A549 (cell line): ENCODE results near the gene CXCL17. TPM values are rescaled to one million over a fixed set of nuclear protein-coding genes. Genes with fewer than 3 reads are reported as not detected.

Experiments
- ATAC-seq, 2 experiments: fragments of 200-7000 bp in 1 of 2; fragments of >200 bp in 1 of 2; cut with Nextera tagmentation in 1 of 2; cut with Tn5 transposase in 1 of 2; 3 replicates each; pipeline versions ENCODE4 v1.8.0 to v1.9.1; 2018 to 2020; ENCODE audit warnings: mild to moderate bottlenecking in 1 of 2, moderate library complexity in 1 of 2
- CTCF ChIA-PET: fragments of 300-600 bp; sonication (Branson Sonifier 250); formaldehyde crosslinking; extraction: SDS; loops from one replicate; lab custom pipeline; 2021; ENCODE audit warnings: antibody characterized with exemption, inconsistent platforms; lab: Yijun Ruan, JAX
- POLR2A ChIA-PET: fragments of 350-600 bp; formaldehyde crosslinking; extraction: SDS; loops from one replicate; lab custom pipeline; 2021; ENCODE audit warnings: antibody characterized with exemption, inconsistent platforms; lab: Yijun Ruan, JAX
- DNase-seq, 2 experiments: peaks; one replicate each; pipeline versions ENCODE4 v3.0.0 to v3.0.0-alpha.2; 2011 to 2016; ENCODE audit warnings: low read depth in 1 of 2, low spot score in 1 of 2
- FAIRE-seq: peaks from 2 replicates; lab custom pipeline; 2011; peaks lifted over from hg19 to GRCh38; lab: Jason Lieb, UNC
- H3K27ac ChIP-seq, 2 experiments: fragments of >200 bp; sonication (Bioruptor Twin); formaldehyde crosslinking; 3 replicates each; pipeline ENCODE4 v1.5.1; 2016 to 2017
- H3K4me1 ChIP-seq: fragments of >200 bp; sonication (Bioruptor Twin); formaldehyde crosslinking; 3 replicates; pipeline ENCODE4 v1.6.1; 2016
- H3K4me2 ChIP-seq: fragments of >200 bp; sonication (Bioruptor Twin); formaldehyde crosslinking; 3 replicates; pipeline ENCODE4 v1.6.1; 2016
- H3K4me3 ChIP-seq: fragments of >200 bp; sonication (Bioruptor Twin); formaldehyde crosslinking; 3 replicates; pipeline ENCODE4 v1.5.1; 2016
- H3K9me3 ChIP-seq: fragments of >200 bp; sonication (Bioruptor Twin); formaldehyde crosslinking; 3 replicates; pipeline ENCODE4 v1.6.1; 2016
- ATOH8 ChIP-seq: fragments of 250-450 bp; sonication (Bioruptor Pico); IDR thresholded peaks from 2 replicates; pipeline ENCODE4 v1.5.0; 2020; ENCODE audit warnings: low read depth, mild to moderate bottlenecking, moderate library complexity
- BHLHE40 ChIP-seq: IDR thresholded peaks from 2 replicates; pipeline ENCODE4 v1.6.1; 2012; ENCODE audit warnings: low read depth, low read length, inconsistent platforms
- CEBPB ChIP-seq, 2 experiments: fragments of >200 bp in 1 of 2; sonication (Bioruptor Twin) in 1 of 2; formaldehyde crosslinking in 1 of 2; IDR thresholded peaks; 2 replicates each; pipeline ENCODE4 v1.6.1; 2012 to 2016
- CHD2 ChIP-seq: fragments of 150-350 bp; IDR thresholded peaks from 2 replicates; pipeline ENCODE4 v1.6.1; 2014; ENCODE audit warnings: low read length; ENCODE audit not compliant: partially characterized antibody
- CHD4 ChIP-seq: fragments of 200-600 bp; sonication (generic); IDR thresholded peaks from 2 replicates; pipeline ENCODE4 v1.6.1; 2016; ENCODE audit warnings: antibody characterized with exemption, mild to moderate bottlenecking, borderline replicate concordance
- E2F6 ChIP-seq: IDR thresholded peaks from 2 replicates; pipeline ENCODE4 v1.6.1; 2012; ENCODE audit warnings: low read depth, borderline replicate concordance
- EHMT2 ChIP-seq: fragments of 200-600 bp; sonication (generic); IDR thresholded peaks from 2 replicates; pipeline ENCODE4 v1.6.1; 2016; ENCODE audit warnings: antibody characterized with exemption, low read depth, mild to moderate bottlenecking, moderate library complexity
- EP300 ChIP-seq, 2 experiments: fragments of >200 bp; sonication (Bioruptor Twin); formaldehyde crosslinking; IDR thresholded peaks; 2 replicates in 1 of 2; 3 replicates in 1 of 2; pipeline ENCODE4 v1.6.1; 2016 to 2017
- ESRRA ChIP-seq: fragments of 150-350 bp; IDR thresholded peaks from 2 replicates; pipeline ENCODE4 v1.6.1; 2014; ENCODE audit warnings: mild to moderate bottlenecking, low read length, borderline replicate concordance
- FOSL2 ChIP-seq, 2 experiments: fragments of 450-650 bp in 1 of 2; fragments of >200 bp in 1 of 2; sonication (Bioruptor Twin) in 1 of 2; formaldehyde crosslinking; IDR thresholded peaks; 2 replicates each; pipeline versions ENCODE4 v1.5.0 to v1.6.1; 2016 to 2020; ENCODE audit warnings: mild to moderate bottlenecking in 1 of 2, moderate library complexity in 1 of 2
- HOXB5 ChIP-seq: fragments of 250-450 bp; sonication (Bioruptor Pico); IDR thresholded peaks from 2 replicates; pipeline ENCODE4 v1.5.0; 2020; ENCODE audit warnings: mild to moderate bottlenecking, moderate library complexity
- JUN ChIP-seq, 2 experiments: fragments of >200 bp; sonication (Bioruptor Twin); formaldehyde crosslinking; IDR thresholded peaks; 2 replicates in 1 of 2; 3 replicates in 1 of 2; pipeline ENCODE4 v1.6.1; 2016 to 2017
- KDM1A ChIP-seq: fragments of 200-600 bp; sonication (generic); IDR thresholded peaks from 2 replicates; pipeline ENCODE4 v1.6.1; 2016; ENCODE audit warnings: low read depth, mild to moderate bottlenecking
- MAX ChIP-seq: IDR thresholded peaks from 2 replicates; pipeline ENCODE4 v1.6.1; 2012
- NFE2L2 ChIP-seq: fragments of 150-350 bp; conservative IDR thresholded peaks from 2 replicates; pipeline ENCODE4 v1.6.1; 2014; ENCODE audit warnings: low read length
- NR3C1 ChIP-seq: fragments of >200 bp; sonication (Bioruptor Twin); formaldehyde crosslinking; IDR thresholded peaks from 3 replicates; pipeline ENCODE4 v1.6.1; 2017
- PBX3 ChIP-seq: IDR thresholded peaks from 2 replicates; pipeline ENCODE4 v1.6.1; 2012
- PHF8 ChIP-seq: fragments of 200-600 bp; sonication (generic); IDR thresholded peaks from 2 replicates; pipeline ENCODE4 v1.6.1; 2016; ENCODE audit warnings: low read depth, mild to moderate bottlenecking, antibody characterized with exemption, moderate library complexity, borderline replicate concordance
- POLR2A ChIP-seq: IDR thresholded peaks from 2 replicates; pipeline ENCODE4 v1.6.1; 2012; ENCODE audit warnings: mild to moderate bottlenecking, low read length
- POLR2AphosphoS2 ChIP-seq: conservative IDR thresholded peaks from 2 replicates; pipeline ENCODE4 v1.6.1; 2012; ENCODE audit warnings: low read length, improper control_type of control experiment, inconsistent platforms
- RNF2 ChIP-seq: fragments of 200-600 bp; sonication (generic); IDR thresholded peaks from 2 replicates; pipeline ENCODE4 v1.6.1; 2016; ENCODE audit warnings: low read depth, mild to moderate bottlenecking, antibody characterized with exemption, moderate library complexity, borderline replicate concordance
- SREBF2 ChIP-seq: fragments of 450-650 bp; IDR thresholded peaks from 2 replicates; pipeline ENCODE4 v1.6.1; 2014; ENCODE audit warnings: mild to moderate bottlenecking, moderate library complexity
- TFCP2L1 ChIP-seq: fragments of 250-450 bp; sonication (Bioruptor Pico); IDR thresholded peaks from 2 replicates; pipeline ENCODE4 v1.5.0; 2021; ENCODE audit warnings: mild to moderate bottlenecking
- TP53 ChIP-seq: fragments of 250-450 bp; sonication (Bioruptor Pico); IDR thresholded peaks from 2 replicates; pipeline ENCODE4 v1.5.0; 2021; ENCODE audit warnings: mild to moderate bottlenecking, moderate library complexity
- USF2 ChIP-seq: fragments of 450-650 bp; IDR thresholded peaks from 2 replicates; pipeline ENCODE4 v1.6.1; 2014; ENCODE audit warnings: antibody characterized with exemption
- ZC3H11A ChIP-seq: fragments of 450-650 bp; IDR thresholded peaks from 2 replicates; pipeline ENCODE4 v1.6.1; 2014; ENCODE audit warnings: antibody characterized with exemption, mild to moderate bottlenecking
- ZFP36 ChIP-seq: fragments of 450-650 bp; IDR thresholded peaks from 2 replicates; pipeline ENCODE4 v1.6.1; 2014; ENCODE audit warnings: borderline replicate concordance; ENCODE audit not compliant: partially characterized antibody
- WGBS: methylation state at CpG from one replicate; pipeline ENCODE4 v1.1.6; 2017; ENCODE audit errors: missing lambda C conversion rate; 5-methylcytosine and 5-hydroxymethylcytosine counted together
- polyA plus RNA-seq, 4 experiments: library from polyadenylated mRNA; depleted of rRNA in 3 of 4; stranded (reverse); fragments of >200 nt; fragmentation: RNase III in 1 of 4; extraction: RNeasy Plus Mini Kit Qiagen cat#74134 plus additional on column Dnase treatment in 1 of 4; gene quantifications; 2 replicates in 3 of 4; 3 replicates in 1 of 4; pipeline ENCODE4 v1.2.3, GENCODE V29; 2011 to 2017

Gene CXCL17
- polyA plus RNA-seq, 2 of the 4 experiments (the other 2 are of a cell fraction), result 0.14 TPM; not detected in 1

- peak overlapping the region; percentile 97 for H3K4me2 ChIP-seq
- ATAC-seq, result 0 out of 6 replicates have a peak, but pooled peaks of 1 of the 2 experiments have one; percentile 0
- peak; percentile 23 for FAIRE-seq
- 30% methylated on average over 25 of the region's 25 CpGs for WGBS
- TF ChIP-seq PHF8 (peak; percentile 43; the same call in 1 of the 2 replicates), NFE2L2 (no peak), POLR2AphosphoS2 (no peak), USF2 (peak; percentile 7; the same call in 1 of the 2 replicates), FOSL2 (IDR thresholded peaks at IDR 0.05) (no peak), FOSL2 (CRISPR knock-in tag; IDR thresholded peaks at IDR 0.05) (peak; percentile 5; the same call in 1 of the 2 replicates), CHD2 (no peak), E2F6 (0 out of 2 replicates have a peak, but pooled peaks have one; percentile 62), SREBF2 (no peak), HOXB5 (CRISPR knock-in tag) (no peak), TP53 (CRISPR knock-in tag) (0 out of 2 replicates have a peak, but pooled peaks have one; percentile 63), JUN (IDR thresholded peaks at IDR 0.05) (peak in 1 of 2 experiments; percentile 4; a peak in 1 of 5 replicates), CEBPB (IDR thresholded peaks at IDR 0.05) (no peak), RNF2 (no peak), BHLHE40 (no peak), ZFP36 (peak; percentile 7), POLR2A (no peak), MAX (peak; percentile 39; the same call in 1 of the 2 replicates), EP300 (IDR thresholded peaks at IDR 0.05) (no peak), ESRRA (peak; percentile 55; the same call in 1 of the 2 replicates), ZC3H11A (no peak)
- peak overlapping the region; percentile 62 for H3K4me3 ChIP-seq
- DNase-seq, result peak; percentile 44 to 62
- peaks cover 25% of the 10 kb centered on the region for H3K4me1 ChIP-seq
- H3K9me3 ChIP-seq, result no peaks in the 10 kb centered on the region
- ChIA-PET POLR2A (interaction anchor here (0.5 to 2.7 kb wide), 19 partner anchors 9 to 506 kb away, joined by 3 to 29 read pairs (median 4); partner anchors contain the start of gene GSK3A), CTCF (interaction anchor here (0.6 to 17.1 kb wide), 15 partner anchors 9 to 1035 kb away, joined by 3 to 302 read pairs (median 4); partner anchors contain the start of genes CNFN and CXCL17)
- H3K27ac ChIP-seq, result peak overlapping the region; percentile 74 to 87
Measured at GRCh38 chr19:42397263-42398166, 45.2 kb downstream of the CXCL17 start.

GRCh38 chr19:42396381-42397262, 46.1 kb downstream of the CXCL17 start:
- H3K4me3 ChIP-seq, result peak overlapping the region; percentile 62
- ATAC-seq (peak; percentile 86 to 97), FAIRE-seq (peak; percentile 100), DNase-seq (peak; percentile 100)
- POLR2A ChIA-PET, result interaction anchor here (0.5 to 2.7 kb wide), 21 partner anchors 9 to 507 kb away, joined by 3 to 29 read pairs (median 4); partner anchors contain the start of genes GSK3A and PAFAH1B3
- 3% methylated on average over 42 of the region's 42 CpGs for WGBS
- no peaks in the 10 kb centered on the region for H3K9me3 ChIP-seq
- H3K4me1 ChIP-seq, result peaks cover 20% of the 10 kb centered on the region
- CTCF ChIA-PET, result interaction anchor here (1.0 to 17.1 kb wide), 15 partner anchors 10 to 1036 kb away, joined by 3 to 302 read pairs (median 6); partner anchors contain the start of genes CNFN, CXCL17 and POU2F2
- peak overlapping the region; percentile 97 for H3K4me2 ChIP-seq
- peak overlapping the region; percentile 79 to 87 for H3K27ac ChIP-seq
- TF ChIP-seq ATOH8 (CRISPR knock-in tag) (no peak), ESRRA (no peak), NR3C1 (no peak), KDM1A (no peak), POLR2A (peak; percentile 93), CHD2 (peak; percentile 45), HOXB5 (CRISPR knock-in tag) (no peak), CHD4 (no peak), TFCP2L1 (CRISPR knock-in tag) (peak; percentile 47; the same call in 1 of the 2 replicates), EHMT2 (no peak), PBX3 (peak; percentile 99)
